GM12872 (cell line): ENCODE measurements around the gene VSX2.

Experiments used
- CTCF ChIP-seq: IDR thresholded peaks from 3 replicates; pipeline ENCODE4 v1.5.1; 2011; ENCODE audit warnings: low read depth, mild to moderate bottlenecking, low read length, moderate library complexity; ENCODE audit not compliant: insufficient read depth

The VSX2 gene

GRCh38 chr14:74309125-74310022 is 70.1 kb downstream of the VSX2 start:
- no peak for TF ChIP-seq CTCF

GRCh38 chr14:74312161-74312560 is 72.9 kb downstream of the VSX2 start:
- no peak for TF ChIP-seq CTCF
